HCT116 (cell line): Measurements from ENCODE around the gene ATXN1. TPM values are rescaled to one million over a fixed set of nuclear protein-coding genes. Genes with fewer than 3 reads are reported as not detected.
"Not testable (repeated sequence)": the region's sequence is repeated elsewhere in the genome, so short reads cannot be mapped to it uniquely, and the experiment has no call there.

Experiments
- ATAC-seq: fragments of 200-7000 bp; cut with Tn5 transposase; 2 replicates; pipeline ENCODE4 v1.9.1; 2020; ENCODE audit warnings: mild to moderate bottlenecking, moderate library complexity
- BruUV-seq: library from RNA; stranded (reverse); fragments of 400-500 nt; replicated peaks from 2 replicates; lab custom pipeline; 2021; lab: Mats Ljungman, UMichigan
- CTCF ChIA-PET: fragments of 300-600 bp; sonication (Branson Sonifier 250); formaldehyde crosslinking; loops from one replicate; lab custom pipeline; 2021; ENCODE audit warnings: antibody characterized with exemption; lab: Charles Lee
- POLR2A ChIA-PET: fragments of 300-600, 350-600 bp; sonication (Branson Sonifier 250); formaldehyde crosslinking; loops from one replicate; lab custom pipeline; 2021; ENCODE audit warnings: antibody characterized with exemption; lab: Charles Lee
- RAD21 ChIA-PET, 2 experiments: fragments of 300-600 bp; sonication (Branson Sonifier 250); formaldehyde crosslinking; loops; one replicate each; lab custom pipeline; 2023; ENCODE audit warnings: low total read pairs in 2 of 2; ENCODE audit not compliant: uncharacterized antibody in 2 of 2, unreplicated experiment in 2 of 2, low non-redundant PET in 1 of 2; lab: Charles Lee
- DNase-seq: peaks from one replicate; pipeline ENCODE4 v3.0.0-alpha.2; 2010; ENCODE audit warnings: low read depth, low spot score
- H2AFZ ChIP-seq: fragments of 200-600 bp; shearing (Covaris generic), sonication (generic); 2 replicates; pipeline ENCODE4 v1.6.1; 2017; ENCODE audit warnings: low read depth, mixed run types, mixed read lengths, antibody characterized with exemption, low read length; ENCODE audit not compliant: poor library complexity, severe bottlenecking
- H3K27ac ChIP-seq: 2 replicates; pipeline ENCODE4 v1.5.1; 2012; ENCODE audit warnings: low read depth, low read length
- H3K27me3 ChIP-seq: fragments of 200-600 bp; sonication (generic); 2 replicates; pipeline ENCODE4 v1.6.1; 2016; ENCODE audit warnings: mixed run types, low read length, mixed read lengths; ENCODE audit not compliant: insufficient read depth
- H3K36me3 ChIP-seq, 2 experiments: fragments of 200-500 bp in 1 of 2; fragments of 200-600 bp in 1 of 2; sonication (Bioruptor generic) in 1 of 2; sonication (generic) in 1 of 2; 2 replicates each; pipeline versions ENCODE4 v1.5.1 to v1.6.1; 2014 to 2016; ENCODE audit warnings: low read length in 2 of 2, inconsistent platforms in 1 of 2, mixed read lengths in 1 of 2, mixed run types in 1 of 2; ENCODE audit not compliant: insufficient read depth in 2 of 2, control insufficient read depth in 1 of 2
- H3K4me1 ChIP-seq, 2 experiments: fragments of 200-600 bp in 1 of 2; sonication (generic) in 1 of 2; 2 replicates each; pipeline versions ENCODE4 v1.5.1 to v1.6.1; 2012 to 2017; ENCODE audit warnings: low read length in 2 of 2, inconsistent platforms in 1 of 2, mild to moderate bottlenecking in 1 of 2, mixed read lengths in 1 of 2, mixed run types in 1 of 2, moderate library complexity in 1 of 2; ENCODE audit not compliant: insufficient read depth in 2 of 2, control insufficient read depth in 1 of 2
- H3K4me2 ChIP-seq: fragments of 200-600 bp; sonication (generic); 2 replicates; pipeline ENCODE4 v1.6.1; 2017; ENCODE audit warnings: mixed run types, low read length, mixed read lengths
- H3K4me3 ChIP-seq, 2 experiments: fragments of 200-600 bp in 1 of 2; sonication (generic) in 1 of 2; replicated peaks in 1 of 2; 2 replicates each; pipeline ENCODE4 v1.5.1; 2011 to 2016; ENCODE audit warnings: low read length in 2 of 2, control low read depth in 1 of 2, low read depth in 1 of 2, mild to moderate bottlenecking in 1 of 2, mixed read lengths in 1 of 2, mixed run types in 1 of 2
- H3K79me2 ChIP-seq: fragments of 200-600 bp; sonication (generic); 2 replicates; pipeline ENCODE4 v1.6.1; 2017; ENCODE audit warnings: mild to moderate bottlenecking, mixed run types, low read length, moderate library complexity, mixed read lengths; ENCODE audit not compliant: insufficient read depth
- H3K9ac ChIP-seq: fragments of 200-600 bp; sonication (generic); 2 replicates; pipeline ENCODE4 v1.6.1; 2016; ENCODE audit warnings: low read length, mixed read lengths
- H3K9me2 ChIP-seq: fragments of 200-600 bp; sonication (generic), shearing (Covaris generic); 2 replicates; pipeline ENCODE4 v1.6.1; 2017; ENCODE audit warnings: mixed run types, mild to moderate bottlenecking, moderate library complexity; ENCODE audit not compliant: insufficient read depth
- H3K9me3 ChIP-seq, 2 experiments: fragments of 200-500 bp in 1 of 2; fragments of 200-600 bp in 1 of 2; sonication (Bioruptor generic) in 1 of 2; sonication (generic) in 1 of 2; 2 replicates each; pipeline ENCODE4 v1.6.1; 2014 to 2017; ENCODE audit warnings: low read length in 2 of 2, mixed read lengths in 2 of 2, inconsistent platforms in 1 of 2, low read depth in 1 of 2, mild to moderate bottlenecking in 1 of 2, mixed run types in 1 of 2, moderate library complexity in 1 of 2; ENCODE audit not compliant: control insufficient read depth in 1 of 2, insufficient read depth in 1 of 2
- H4K20me1 ChIP-seq: fragments of 200-600 bp; sonication (generic), shearing (Covaris generic); 2 replicates; pipeline ENCODE4 v1.6.1; 2017; ENCODE audit warnings: mixed run types, mild to moderate bottlenecking, moderate library complexity; ENCODE audit not compliant: insufficient read depth
- ATF3 ChIP-seq: IDR thresholded peaks from 2 replicates; pipeline ENCODE4 v1.6.1; 2012
- CBX3 ChIP-seq: IDR thresholded peaks from 2 replicates; pipeline ENCODE4 v1.6.1; 2012; ENCODE audit warnings: low read depth
- CEBPB ChIP-seq: IDR thresholded peaks from 2 replicates; pipeline ENCODE4 v1.6.1; 2012; ENCODE audit warnings: low read depth
- EGR1 ChIP-seq: IDR thresholded peaks from 2 replicates; pipeline ENCODE4 v1.6.1; 2012; ENCODE audit warnings: low read depth
- ELF1 ChIP-seq: IDR thresholded peaks from 2 replicates; pipeline ENCODE4 v1.6.1; 2012; ENCODE audit warnings: low read depth, borderline replicate concordance
- EZH2phosphoT487 ChIP-seq: fragments of 200-600 bp; IDR thresholded peaks from 2 replicates; pipeline ENCODE4 v1.6.1; 2018; ENCODE audit warnings: antibody characterized with exemption, borderline replicate concordance
- FOSL1 ChIP-seq: IDR thresholded peaks from 2 replicates; pipeline ENCODE4 v1.6.1; 2012; ENCODE audit warnings: low read depth
- JUND ChIP-seq: IDR thresholded peaks from 2 replicates; pipeline ENCODE4 v1.6.1; 2012
- POLR2A ChIP-seq: IDR thresholded peaks from 2 replicates; pipeline ENCODE4 v1.7.0; 2011; ENCODE audit warnings: borderline replicate concordance; ENCODE audit not compliant: insufficient read depth, insufficient read length; ENCODE audit errors: extremely low read depth
- POLR2AphosphoS5 ChIP-seq: IDR thresholded peaks from 2 replicates; pipeline ENCODE4 v1.6.1; 2011; ENCODE audit warnings: mild to moderate bottlenecking, low read depth, low read length, moderate library complexity
- REST ChIP-seq: IDR thresholded peaks from 2 replicates; pipeline ENCODE4 v1.6.1; 2012; ENCODE audit warnings: low read depth
- SIN3A ChIP-seq: IDR thresholded peaks from 2 replicates; pipeline ENCODE4 v1.6.1; 2012; ENCODE audit warnings: low read depth
- SP1 ChIP-seq: IDR thresholded peaks from 2 replicates; pipeline ENCODE4 v1.6.1; 2012; ENCODE audit warnings: low read depth
- ZBTB33 ChIP-seq: IDR thresholded peaks from 2 replicates; pipeline ENCODE4 v1.6.1; 2011; ENCODE audit warnings: mild to moderate bottlenecking, low read length, moderate library complexity; ENCODE audit not compliant: insufficient replicate concordance; ENCODE audit errors: extremely low read depth
- ZFX ChIP-seq: fragments of 450-650 bp; IDR thresholded peaks from 2 replicates; pipeline ENCODE4 v1.6.1; 2017
- ZNF274 ChIP-seq: fragments of 200-500 bp; sonication (Bioruptor generic); IDR thresholded peaks from 2 replicates; pipeline ENCODE4 v1.6.1; 2014; ENCODE audit warnings: mild to moderate bottlenecking, low read depth, low read length, inconsistent platforms
- intact Hi-C: fragments of 100-400 bp; cut with micrococcal nuclease; formaldehyde crosslinking; loops from 2 replicates; pipeline ENCODE4 v1.10.0; 2022
- total RNA-seq: library from RNA; stranded (reverse); gene quantifications from one replicate; pipeline ENCODE4 v1.2.1, GENCODE V29; 2021; ENCODE audit not compliant: unreplicated experiment

The ATXN1 gene
- total RNA-seq, 1 experiment from 2014 or later: 21.0 TPM

- no peaks in the 10 kb centered on the region for H3K36me3 ChIP-seq
- H3K9me3 ChIP-seq: no peaks in the 10 kb centered on the region
- no peaks in the 10 kb centered on the region; the same call in 1 of the 2 replicates for H3K79me2 ChIP-seq
- H3K4me2 ChIP-seq: no peak overlapping the region
- H4K20me1 ChIP-seq: no peaks in the 10 kb centered on the region
- no peak overlapping the region for H3K9ac ChIP-seq
- ChIA-PET RAD21 (no interaction called here), CTCF (no interaction called here)
- H3K9me2 ChIP-seq: no peaks in the 10 kb centered on the region
- intact Hi-C loops: no loop called here
- no peak overlapping the region for H3K4me3 ChIP-seq
- DNase-seq: no peak
- peaks cover 12 to 35% of the 10 kb centered on the region in 2 experiments for H3K4me1 ChIP-seq
- no TSS peak for BruUV-seq
- H3K27ac ChIP-seq: no peak overlapping the region
- TF ChIP-seq ZBTB33 (no peak), REST (no peak), ZNF274 (no peak), JUND (no peak), CBX3 (no peak), SIN3A (no peak), ATF3 (no peak), ZFX (no peak), SP1 (no peak), CEBPB (no peak), POLR2AphosphoS5 (no peak), POLR2A (no peak), FOSL1 (no peak), EGR1 (no peak), ELF1 (no peak), EZH2phosphoT487 (no peak)
- TF ChIP-seq, all 23 proteins: peak for 0
- POLR2A ChIA-PET: interaction anchor here (0.8 kb wide), 1 partner anchor 61 kb away, joined by 3 read pairs; no protein-coding TSS in a partner anchor
- ATAC-seq: no peak
- no peaks in the 10 kb centered on the region for H3K27me3 ChIP-seq
- H2AFZ ChIP-seq: no peak overlapping the region
Observed at GRCh38 chr6:16706911-16707783, 54.1 kb downstream of the ATXN1 start.

- H2AFZ ChIP-seq, H3K27me3 ChIP-seq, H3K36me3 ChIP-seq, POLR2A ChIA-PET, H3K27ac ChIP-seq, DNase-seq, BruUV-seq, H3K4me3 ChIP-seq, H3K9me2 ChIP-seq, H3K9me3 ChIP-seq, ATAC-seq, intact Hi-C loops, H3K79me2 ChIP-seq, CTCF ChIA-PET, H4K20me1 ChIP-seq, H3K9ac ChIP-seq, H3K4me2 ChIP-seq, RAD21 ChIA-PET: not testable (repeated sequence)
- H3K4me1 ChIP-seq: peaks cover 7 to 29% of the 10 kb centered on the region in 2 experiments
Observed at GRCh38 chr6:16706491-16706890, 54.8 kb downstream of the ATXN1 start.
